Liver (tissue), 3 donors: Measurements from ENCODE around the gene MYO3B.

ENCODE experiments used
- CTCF ChIP-seq: fragments of 150-350 bp; IDR thresholded peaks from 2 replicates; pipeline ENCODE4 v1.5.1; 2017; ENCODE audit warnings: improper control_type of control experiment, low read depth, low read length; ENCODE audit not compliant: missing input control
- GABPA ChIP-seq, 2 donors: IDR thresholded peaks in 1 of 2; conservative IDR thresholded peaks in 1 of 2; 2 replicates each; pipeline ENCODE4 v1.6.1; 2016; ENCODE audit warnings: antibody characterized with exemption in 2 of 2, mild to moderate bottlenecking in 1 of 2, moderate library complexity in 1 of 2
- HNF4G ChIP-seq: IDR thresholded peaks from 2 replicates; pipeline ENCODE4 v1.6.1; 2016; ENCODE audit warnings: antibody characterized with exemption
- JUND ChIP-seq, 2 donors: IDR thresholded peaks; 2 replicates each; pipeline ENCODE4 v1.6.1; 2016; ENCODE audit warnings: antibody characterized with exemption in 2 of 2
- MAX ChIP-seq: IDR thresholded peaks from 2 replicates; pipeline ENCODE4 v1.6.1; 2016; ENCODE audit warnings: antibody characterized with exemption
- RAD21 ChIP-seq, 2 donors: IDR thresholded peaks; 2 replicates each; pipeline ENCODE4 v1.6.1; 2016; ENCODE audit warnings: antibody characterized with exemption in 2 of 2, mild to moderate bottlenecking in 2 of 2
- REST ChIP-seq: IDR thresholded peaks from 2 replicates; pipeline ENCODE4 v1.6.1; 2016; ENCODE audit warnings: antibody characterized with exemption, mild to moderate bottlenecking
- SP1 ChIP-seq: IDR thresholded peaks from 2 replicates; pipeline ENCODE4 v1.6.1; 2018; ENCODE audit warnings: antibody characterized with exemption, mild to moderate bottlenecking
- TAF1 ChIP-seq: conservative IDR thresholded peaks from 2 replicates; pipeline ENCODE4 v1.6.1; 2016; ENCODE audit warnings: antibody characterized with exemption, mild to moderate bottlenecking
- donor health status: healthy.
- donor health status: healthy.

- TF ChIP-seq CTCF (no peak), MAX (no peak), HNF4G (no peak), REST (no peak), RAD21 (IDR thresholded peaks at IDR 0.05) (no peak), JUND (IDR thresholded peaks at IDR 0.05) (no peak), SP1 (no peak), TAF1 (no peak), GABPA (IDR thresholded peaks at IDR 0.05 in 1 of 2, conservative IDR thresholded peaks at IDR 0.05 in 1 of 2) (no peak)
Observed at GRCh38 chr2:170144761-170145160, 33.2 kb upstream of the MYO3B start.
